Measurements from ENCODE around the gene USP31. TPM values are rescaled to one million over a fixed set of nuclear protein-coding genes. Genes with fewer than 3 reads are reported as not detected.
A peak's percentile ranks its signal among the peaks of the same experiment; 100 is the strongest.
"Not testable (repeated sequence)": the region's sequence is repeated elsewhere in the genome, so short reads cannot be mapped to it uniquely, and the experiment has no call there.

Gene USP31
- total RNA-seq, 1 experiment from 2014 or later = 11.3 TPM

DNA sequence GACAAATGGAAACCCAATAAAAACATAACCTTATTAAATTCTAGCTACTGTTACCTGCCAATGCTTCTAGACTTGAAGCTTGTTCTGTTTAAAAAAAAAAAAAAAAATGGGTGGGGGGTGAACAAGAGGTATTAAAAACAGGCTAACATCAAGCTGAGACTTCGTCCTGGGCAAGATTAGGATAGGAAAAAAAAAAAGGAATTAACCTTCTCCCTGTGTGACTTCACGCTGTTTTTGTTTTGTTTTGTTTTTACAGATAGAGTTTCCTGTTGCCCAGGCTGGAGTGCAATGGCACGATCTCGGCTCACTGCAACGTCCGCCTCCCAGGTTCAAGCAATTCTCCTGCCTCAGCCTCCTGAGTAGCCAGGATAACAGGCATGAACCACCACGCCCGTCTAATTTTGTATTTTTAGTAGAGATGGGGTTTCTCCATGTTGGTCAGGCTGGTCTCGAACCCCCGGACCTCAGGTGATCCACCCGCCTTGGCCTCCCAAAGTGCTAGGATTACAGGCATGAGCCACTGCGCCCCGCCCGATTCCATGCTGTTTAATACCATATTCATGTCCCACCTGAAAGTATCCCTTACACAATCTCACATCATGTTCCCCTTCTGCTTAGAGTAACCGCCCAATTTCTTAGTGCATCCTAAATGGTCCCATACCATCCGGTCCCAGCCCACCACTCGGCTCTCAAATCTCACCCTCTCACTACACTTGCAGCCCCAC, 2.2 kb downstream of the USP31 start:
- TF ChIP-seq, protein P1, sequence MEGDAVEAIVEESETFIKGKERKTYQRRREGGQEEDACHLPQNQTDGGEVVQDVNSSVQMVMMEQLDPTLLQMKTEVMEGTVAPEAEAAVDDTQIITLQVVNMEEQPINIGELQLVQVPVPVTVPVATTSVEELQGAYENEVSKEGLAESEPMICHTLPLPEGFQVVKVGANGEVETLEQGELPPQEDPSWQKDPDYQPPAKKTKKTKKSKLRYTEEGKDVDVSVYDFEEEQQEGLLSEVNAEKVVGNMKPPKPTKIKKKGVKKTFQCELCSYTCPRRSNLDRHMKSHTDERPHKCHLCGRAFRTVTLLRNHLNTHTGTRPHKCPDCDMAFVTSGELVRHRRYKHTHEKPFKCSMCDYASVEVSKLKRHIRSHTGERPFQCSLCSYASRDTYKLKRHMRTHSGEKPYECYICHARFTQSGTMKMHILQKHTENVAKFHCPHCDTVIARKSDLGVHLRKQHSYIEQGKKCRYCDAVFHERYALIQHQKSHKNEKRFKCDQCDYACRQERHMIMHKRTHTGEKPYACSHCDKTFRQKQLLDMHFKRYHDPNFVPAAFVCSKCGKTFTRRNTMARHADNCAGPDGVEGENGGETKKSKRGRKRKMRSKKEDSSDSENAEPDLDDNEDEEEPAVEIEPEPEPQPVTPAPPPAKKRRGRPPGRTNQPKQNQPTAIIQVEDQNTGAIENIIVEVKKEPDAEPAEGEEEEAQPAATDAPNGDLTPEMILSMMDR (IDR thresholded peaks at IDR 0.05; ENCODE audit: insufficient read depth in 1 of 2, low read depth in 1 of 2, low read length in 1 of 2, severe bottlenecking in 1 of 2, unreplicated experiment in 1 of 2) = no peak
- no TSS peak for BruUV-seq (replicated peaks)
- H3K27ac Mint-ChIP-seq (ENCODE audit: unreplicated experiment) = no peak overlapping the region
- POLR2A ChIA-PET = no interaction called here
- H3K27me3 Mint-ChIP-seq (ENCODE audit: insufficient read depth, unreplicated experiment) = no peaks in the 10 kb centered on the region
- no peaks in the 10 kb centered on the region for H3K9me3 ChIP-seq
- H3K36me3 ChIP-seq (ENCODE audit: control insufficient read depth, insufficient read depth, low read length) = no peaks in the 10 kb centered on the region
- no peaks in the 10 kb centered on the region for H3K27me3 ChIP-seq (replicated peaks; ENCODE audit: control insufficient read depth, insufficient read depth, low read length)
- no peak for DNase-seq
- peak overlapping the region; percentile 36 for H3K4me3 Mint-ChIP-seq (ENCODE audit: unreplicated experiment)
- intact Hi-C loops (cut with micrococcal nuclease; ENCODE audit: unreplicated experiment) = loop anchor here (5.0 kb wide), 1 partner anchor 65 kb away; no protein-coding TSS in a partner anchor
- H3K36me3 Mint-ChIP-seq (ENCODE audit: insufficient read depth, unreplicated experiment) = peaks cover 5% of the 10 kb centered on the region
- no peaks in the 10 kb centered on the region for H3K9me3 Mint-ChIP-seq (ENCODE audit: unreplicated experiment)
- H3K4me3 ChIP-seq (ENCODE audit: low read depth, low read length) = no peak overlapping the region
- peaks cover 14% of the 10 kb centered on the region for H3K4me1 ChIP-seq
- CTCF ChIA-PET = interaction anchor here (0.6 kb wide), 2 partner anchors 95 to 162 kb away, joined by 3 to 4 read pairs; no protein-coding TSS in a partner anchor
- H3K4me1 Mint-ChIP-seq (ENCODE audit: low read depth, unreplicated experiment) = no peaks in the 10 kb centered on the region

DNA sequence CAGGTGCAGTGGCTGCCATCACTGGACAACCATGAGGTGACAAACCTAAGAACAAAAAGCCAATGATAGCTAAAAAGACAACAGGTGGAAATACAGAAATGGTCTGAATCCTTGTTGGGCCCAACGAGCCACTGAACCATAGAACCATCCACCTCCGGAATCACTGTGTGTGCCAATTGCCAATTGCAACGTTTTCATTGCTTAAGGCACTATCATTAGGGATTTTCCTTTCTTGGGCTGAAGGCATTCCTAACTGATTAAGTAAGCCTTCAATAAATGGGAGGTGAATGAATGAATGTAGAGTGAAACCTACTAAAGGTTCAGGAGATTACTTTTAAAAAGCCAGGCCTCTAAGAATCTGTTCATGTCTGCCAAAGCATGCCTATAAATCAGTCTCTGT, 3.6 kb downstream of the USP31 start:
- TF ChIP-seq, protein P1 (IDR thresholded peaks at IDR 0.05; ENCODE audit: insufficient read depth in 1 of 2, low read depth in 1 of 2, low read length in 1 of 2, severe bottlenecking in 1 of 2, unreplicated experiment in 1 of 2) = no peak
- CTCF ChIA-PET = no interaction called here
- H3K27me3 ChIP-seq (replicated peaks; ENCODE audit: control insufficient read depth, insufficient read depth, low read length) = no peaks in the 10 kb centered on the region
- H3K4me3 ChIP-seq (ENCODE audit: low read depth, low read length) = no peak overlapping the region
- Mint-ChIP-seq H3K4me3 (ENCODE audit: unreplicated experiment) (no peak overlapping the region), H3K27me3 (ENCODE audit: insufficient read depth, unreplicated experiment) (no peaks in the 10 kb centered on the region), H3K27ac (ENCODE audit: unreplicated experiment) (no peak overlapping the region), H3K4me1 (ENCODE audit: low read depth, unreplicated experiment) (no peaks in the 10 kb centered on the region), H3K36me3 (ENCODE audit: insufficient read depth, unreplicated experiment) (peaks cover 5% of the 10 kb centered on the region), H3K9me3 (ENCODE audit: unreplicated experiment) (no peaks in the 10 kb centered on the region)
- DNase-seq = no peak
- intact Hi-C loops (cut with micrococcal nuclease; ENCODE audit: unreplicated experiment) = loop anchor here (5.0 kb wide), 1 partner anchor 63 kb away; no protein-coding TSS in a partner anchor
- BruUV-seq (replicated peaks) = no TSS peak
- H3K36me3 ChIP-seq (ENCODE audit: control insufficient read depth, insufficient read depth, low read length) = no peaks in the 10 kb centered on the region
- peaks cover 20% of the 10 kb centered on the region for H3K4me1 ChIP-seq
- POLR2A ChIA-PET = no interaction called here
- H3K9me3 ChIP-seq = no peaks in the 10 kb centered on the region

DNA sequence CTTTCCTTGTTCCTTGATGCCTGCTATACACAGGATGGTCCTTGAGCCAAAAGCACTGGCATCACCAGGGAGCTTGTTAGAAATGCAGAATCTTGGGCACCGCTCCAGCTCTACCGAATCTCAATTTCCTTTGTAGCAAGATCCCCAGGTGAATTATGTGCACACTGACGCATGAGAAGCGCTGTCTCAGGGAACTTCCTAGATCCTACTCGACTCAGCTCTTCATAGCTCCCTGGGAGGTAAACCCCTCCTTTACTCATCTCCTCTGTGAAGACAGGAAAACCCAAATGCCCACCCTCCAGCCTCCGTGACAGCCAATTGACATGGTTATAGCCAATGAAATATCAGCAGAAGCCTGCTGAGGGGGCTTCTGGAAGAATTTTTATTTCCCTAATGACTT, 4.1 kb downstream of the USP31 start:
- Mint-ChIP-seq H3K27ac (ENCODE audit: unreplicated experiment) (no peak overlapping the region), H3K4me3 (ENCODE audit: unreplicated experiment) (no peak overlapping the region), H3K36me3 (ENCODE audit: insufficient read depth, unreplicated experiment) (peaks cover 5% of the 10 kb centered on the region), H3K27me3 (ENCODE audit: insufficient read depth, unreplicated experiment) (no peaks in the 10 kb centered on the region), H3K4me1 (ENCODE audit: low read depth, unreplicated experiment) (no peaks in the 10 kb centered on the region), H3K9me3 (ENCODE audit: unreplicated experiment) (no peaks in the 10 kb centered on the region)
- ChIA-PET POLR2A (no interaction called here), CTCF (no interaction called here)
- DNase-seq = no peak
- BruUV-seq (replicated peaks) = no TSS peak
- H3K4me1 ChIP-seq = peaks cover 20% of the 10 kb centered on the region
- H3K36me3 ChIP-seq (ENCODE audit: control insufficient read depth, insufficient read depth, low read length) = no peaks in the 10 kb centered on the region
- intact Hi-C loops (cut with micrococcal nuclease; ENCODE audit: unreplicated experiment) = loop anchor here (5.0 kb wide), 1 partner anchor 63 kb away; no protein-coding TSS in a partner anchor
- H3K9me3 ChIP-seq = no peaks in the 10 kb centered on the region
- H3K27me3 ChIP-seq (replicated peaks; ENCODE audit: control insufficient read depth, insufficient read depth, low read length) = no peaks in the 10 kb centered on the region
- TF ChIP-seq, protein P1 (IDR thresholded peaks at IDR 0.05; ENCODE audit: insufficient read depth in 1 of 2, low read depth in 1 of 2, low read length in 1 of 2, severe bottlenecking in 1 of 2, unreplicated experiment in 1 of 2) = no peak
- H3K4me3 ChIP-seq (ENCODE audit: low read depth, low read length) = no peak overlapping the region

DNA sequence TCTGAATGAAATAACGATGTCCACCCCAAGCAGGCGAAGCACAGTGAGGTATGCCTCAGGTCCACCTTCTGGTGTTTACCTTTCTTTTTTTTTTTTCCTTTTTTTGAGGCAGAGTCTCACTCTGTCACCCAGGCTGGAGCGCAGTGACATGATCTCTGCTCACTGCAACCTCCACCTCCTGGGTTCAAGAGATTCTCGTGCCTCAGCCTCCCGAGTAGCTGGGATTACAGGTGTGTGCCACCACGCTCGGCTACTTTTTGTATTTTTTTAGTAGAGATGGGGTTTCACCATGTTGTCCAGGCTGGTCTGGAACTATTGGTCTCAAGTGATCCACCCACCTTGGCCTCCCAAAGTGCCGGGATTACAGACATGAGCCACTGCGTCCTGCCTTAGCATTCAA, 4.9 kb downstream of the USP31 start:
- POLR2A ChIA-PET; H3K4me1 Mint-ChIP-seq (ENCODE audit: low read depth, unreplicated experiment); BruUV-seq (replicated peaks); H3K9me3 Mint-ChIP-seq (ENCODE audit: unreplicated experiment); intact Hi-C loops (cut with micrococcal nuclease; ENCODE audit: unreplicated experiment); CTCF ChIA-PET; H3K36me3 Mint-ChIP-seq (ENCODE audit: insufficient read depth, unreplicated experiment); H3K36me3 ChIP-seq (ENCODE audit: control insufficient read depth, insufficient read depth, low read length); H3K9me3 ChIP-seq; H3K4me3 Mint-ChIP-seq (ENCODE audit: unreplicated experiment); H3K27me3 ChIP-seq (replicated peaks; ENCODE audit: control insufficient read depth, insufficient read depth, low read length); H3K27me3 Mint-ChIP-seq (ENCODE audit: insufficient read depth, unreplicated experiment); H3K27ac Mint-ChIP-seq (ENCODE audit: unreplicated experiment); H3K4me3 ChIP-seq (ENCODE audit: low read depth, low read length); DNase-seq: not testable (repeated sequence)
- peaks cover 20% of the 10 kb centered on the region for H3K4me1 ChIP-seq
